Activated CD8-positive, alpha-beta memory T cell treated with anti-CD3 and anti-CD28 coated beads, Interleukin-2, amount 50 U/mL, for 1 hour (primary cell): Measurements from ENCODE around the gene MYH10.
"Not testable (repeated sequence)": the region's sequence is repeated elsewhere in the genome, so short reads cannot be mapped to it uniquely, and the experiment has no call there.

ENCODE experiments used
- DNase-seq: peaks from one replicate; pipeline ENCODE4 v3.0.0-alpha.2; 2020; ENCODE audit errors: extremely low read depth

The MYH10 gene

GRCh38 chr17:8556074-8556473 is 74.5 kb downstream of the MYH10 start:
- no peak for DNase-seq

- no peak for DNase-seq
Measured at GRCh38 chr17:8555062-8555461, 75.5 kb downstream of the MYH10 start.

DNA sequence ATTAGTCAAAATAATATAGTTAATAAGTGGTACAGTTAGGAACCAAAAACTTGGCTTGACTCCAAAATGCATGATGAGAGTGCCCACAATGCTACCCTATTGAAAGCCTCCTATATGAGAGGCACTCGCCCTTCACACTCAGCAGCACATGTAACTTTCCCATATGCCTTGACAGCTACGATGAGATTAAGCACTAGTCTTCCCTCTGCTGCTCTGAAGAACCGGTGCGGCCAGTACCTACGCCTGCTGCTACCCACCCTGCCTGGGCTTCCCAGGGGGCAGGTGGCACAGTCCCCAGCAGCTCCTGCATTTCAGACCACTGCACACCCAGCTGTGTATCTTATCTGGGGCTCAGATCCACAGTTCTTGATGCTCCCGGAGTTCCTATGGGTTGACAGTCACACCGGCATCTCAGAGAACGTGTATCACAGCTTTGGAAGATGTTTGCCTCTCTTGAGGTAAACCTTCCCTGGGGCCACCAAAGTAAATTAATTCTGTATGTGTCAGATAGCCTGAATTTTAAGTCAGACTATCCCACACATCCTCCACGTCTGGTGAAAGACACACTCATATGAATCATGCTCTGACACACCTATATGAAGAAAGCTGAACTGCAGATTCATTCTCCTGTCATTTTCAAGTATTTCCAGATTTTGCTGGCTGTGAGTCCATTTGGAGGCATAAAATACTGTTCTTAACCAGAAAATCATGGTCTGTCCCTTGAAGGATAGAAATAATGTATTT is 77.8 kb downstream of the MYH10 start:
- no peak for DNase-seq

DNA sequence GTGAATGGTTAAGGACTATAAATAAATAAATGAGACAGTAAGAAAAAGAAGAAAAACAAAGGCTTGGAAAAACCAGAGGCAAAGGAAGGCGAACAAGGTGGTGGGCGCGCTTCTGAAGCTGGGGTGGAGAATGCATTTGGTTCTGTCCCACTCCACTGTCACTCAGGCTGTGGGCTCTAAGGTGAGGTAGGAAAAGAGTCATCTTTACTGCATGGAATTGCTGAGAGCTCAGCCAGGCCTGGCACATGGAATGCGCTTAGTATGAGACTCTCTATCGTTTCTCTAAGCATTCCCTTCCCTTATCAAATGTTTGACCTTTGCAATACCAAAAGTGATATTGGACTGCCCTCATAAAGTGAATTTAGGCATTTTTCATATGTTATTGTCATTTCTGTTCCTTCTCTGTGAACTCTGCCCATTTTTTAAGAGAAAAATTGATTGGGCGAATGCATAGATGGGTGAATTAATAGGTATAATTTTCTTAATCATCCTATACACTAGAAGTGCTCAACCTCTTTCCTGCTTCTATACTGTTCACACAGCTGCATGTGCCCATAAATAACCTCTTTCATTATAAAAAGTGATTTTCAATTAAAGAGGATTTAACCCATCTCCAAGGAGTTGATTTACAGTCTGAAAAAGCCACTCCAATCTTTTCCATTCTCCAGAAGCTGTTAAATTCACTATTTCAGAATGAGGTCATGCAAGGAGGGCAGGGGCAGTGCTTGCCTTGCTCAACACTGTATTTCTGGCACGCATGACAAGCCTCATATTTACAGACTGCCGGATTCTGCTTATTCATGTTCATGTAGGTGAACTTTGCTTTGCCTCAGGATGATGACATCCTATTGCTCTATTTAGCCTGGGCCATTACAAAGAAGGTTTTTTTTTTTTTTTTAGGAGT is 87.7 kb downstream of the MYH10 start:
- no peak for DNase-seq

DNA sequence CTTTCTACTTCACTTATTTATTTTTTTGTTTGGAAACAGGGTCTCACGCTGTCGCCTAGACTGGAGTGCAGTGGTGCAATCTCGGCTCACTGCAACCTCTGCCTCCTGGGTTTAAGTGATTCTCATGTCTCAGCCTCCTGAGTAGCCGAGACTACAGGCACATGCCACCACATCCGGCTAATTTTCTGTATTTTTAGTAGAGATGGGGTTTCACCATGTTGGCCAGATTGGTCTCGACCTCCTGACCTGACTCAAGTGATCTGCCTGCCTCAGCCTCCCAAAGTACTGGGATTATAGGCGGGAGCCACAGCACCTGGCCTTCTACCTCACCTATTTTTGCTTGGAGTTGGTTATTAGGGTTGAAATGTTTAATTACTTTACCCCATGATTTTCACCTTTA is 90.5 kb downstream of the MYH10 start:
- not testable (repeated sequence) for DNase-seq

- DNase-seq = no peak
Measured at GRCh38 chr17:8537734-8538133, 92.8 kb downstream of the MYH10 start.

- no peak for DNase-seq
Measured at GRCh38 chr17:8534498-8535188, 95.9 kb downstream of the MYH10 start.

DNA sequence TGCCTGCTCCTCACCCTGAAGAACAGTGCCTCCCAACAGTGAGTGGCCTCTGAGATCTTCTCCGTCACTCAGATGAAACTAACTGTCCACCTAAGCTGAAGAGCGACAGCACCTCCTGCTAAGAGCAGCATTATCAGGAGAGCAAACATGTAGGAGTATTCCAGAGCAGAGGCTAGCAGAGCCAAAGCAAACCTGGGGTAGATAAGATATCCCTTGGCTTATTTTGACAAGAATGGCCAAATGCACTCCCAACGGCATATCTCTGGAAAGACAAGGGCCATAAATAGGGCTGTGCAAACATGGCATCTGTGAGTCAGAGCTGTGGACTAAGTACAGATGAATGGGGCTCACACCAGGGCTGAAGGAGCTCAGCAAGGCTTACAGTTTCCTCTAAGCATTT is 98.5 kb downstream of the MYH10 start:
- DNase-seq = no peak

DNA sequence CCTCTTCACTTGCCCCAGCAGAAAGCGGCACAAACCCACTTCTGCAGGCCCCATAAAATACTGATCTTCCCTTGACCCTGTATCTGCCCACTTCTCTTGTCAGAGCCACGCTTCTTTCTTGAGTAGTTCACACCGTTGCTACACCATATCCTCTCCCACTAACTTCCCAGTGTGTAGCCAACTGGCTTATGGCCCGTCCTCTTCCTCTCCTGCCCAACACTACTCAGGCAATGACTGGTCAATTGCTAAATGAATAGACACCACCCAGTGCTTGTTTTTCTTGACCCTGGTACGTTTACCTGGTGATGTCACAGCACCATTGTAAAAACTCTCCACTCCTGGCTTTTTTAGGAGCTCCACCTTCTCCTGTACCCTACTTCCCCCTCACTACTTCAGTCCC is 107.9 kb downstream of the MYH10 start:
- no peak for DNase-seq

GRCh38 chr17:8520981-8521380 is 109.5 kb downstream of the MYH10 start:
- DNase-seq = no peak

DNA sequence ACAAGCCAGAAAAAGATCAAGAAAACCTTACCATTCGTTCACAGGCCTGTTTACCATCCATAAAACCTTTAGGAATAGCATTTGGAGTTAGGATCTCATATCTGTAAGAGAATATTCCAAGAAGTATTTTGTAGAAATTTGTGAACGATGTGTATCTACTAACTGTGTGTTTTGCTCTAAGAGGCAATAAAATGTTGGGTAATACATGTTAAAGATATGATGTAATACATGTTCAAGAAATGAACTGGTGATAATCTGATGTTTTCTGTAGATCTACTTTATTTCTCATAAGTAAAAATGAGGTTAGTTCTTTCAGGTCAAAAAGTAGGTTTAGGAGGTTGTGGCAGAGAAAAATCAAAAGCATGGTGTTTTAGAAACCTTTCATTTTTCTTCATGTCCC is 111.7 kb downstream of the MYH10 start:
- DNase-seq = no peak

DNA sequence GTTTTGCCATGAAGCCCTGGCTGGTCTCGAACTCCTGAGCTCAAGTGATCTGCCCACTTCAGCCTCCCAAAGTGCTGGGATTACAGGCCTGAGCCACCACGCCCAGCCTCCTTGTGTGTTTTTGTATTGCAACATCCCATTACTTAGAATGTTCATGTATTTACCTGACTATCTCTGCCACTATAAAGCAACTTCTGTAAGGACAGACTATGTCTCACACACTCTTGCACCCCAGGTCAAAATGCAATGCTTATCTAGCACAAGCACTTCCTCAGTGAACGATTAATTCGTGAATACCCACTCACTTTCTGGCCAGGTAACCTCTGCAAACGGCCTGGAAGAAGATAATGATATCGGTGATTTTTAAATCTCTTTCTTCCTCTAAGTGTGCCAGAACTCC is 112.2 kb downstream of the MYH10 start:
- no peak for DNase-seq

DNA sequence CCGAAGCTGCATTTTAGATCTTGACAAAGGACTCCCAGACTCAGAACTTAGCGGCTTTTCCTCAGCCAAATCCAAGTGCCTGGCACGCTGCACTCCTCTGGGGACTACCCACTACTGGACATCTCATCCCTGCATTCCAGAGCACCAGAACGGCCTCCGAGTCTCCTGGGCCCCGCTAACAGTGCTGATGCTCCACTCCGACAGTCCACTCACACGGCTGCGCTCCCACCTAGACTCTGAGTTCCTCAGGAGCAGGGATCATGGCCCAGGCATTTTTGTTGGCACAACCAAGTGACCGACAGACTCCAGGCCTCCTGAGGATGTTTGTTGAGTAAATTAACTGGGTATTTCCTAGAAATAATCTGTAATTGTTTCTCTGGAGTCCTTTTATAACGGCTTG is 115.7 kb downstream of the MYH10 start:
- no peak for DNase-seq

DNA sequence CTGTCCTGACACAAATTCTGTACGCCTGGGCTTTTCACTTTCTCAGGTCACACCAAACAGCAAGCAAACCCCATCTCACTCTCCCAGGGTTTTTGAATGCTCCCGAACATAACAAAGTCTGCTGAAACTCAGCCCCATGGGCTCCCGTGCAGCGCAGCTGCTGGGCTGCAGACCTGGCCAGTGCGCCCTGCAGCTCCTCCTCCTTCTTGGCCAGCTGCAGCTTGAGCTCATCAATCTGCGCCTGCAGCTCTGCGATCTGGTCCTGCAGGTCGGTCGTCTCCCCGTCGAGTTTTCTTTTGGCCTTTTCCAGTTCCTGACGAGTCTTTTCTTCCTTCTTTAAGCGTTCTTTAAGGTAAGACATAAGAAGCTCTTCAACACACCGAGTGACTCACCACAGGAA is 124.4 kb downstream of the MYH10 start:
- no peak for DNase-seq

GRCh38 chr17:8504460-8505207 is 125.9 kb downstream of the MYH10 start:
- no peak for DNase-seq

DNA sequence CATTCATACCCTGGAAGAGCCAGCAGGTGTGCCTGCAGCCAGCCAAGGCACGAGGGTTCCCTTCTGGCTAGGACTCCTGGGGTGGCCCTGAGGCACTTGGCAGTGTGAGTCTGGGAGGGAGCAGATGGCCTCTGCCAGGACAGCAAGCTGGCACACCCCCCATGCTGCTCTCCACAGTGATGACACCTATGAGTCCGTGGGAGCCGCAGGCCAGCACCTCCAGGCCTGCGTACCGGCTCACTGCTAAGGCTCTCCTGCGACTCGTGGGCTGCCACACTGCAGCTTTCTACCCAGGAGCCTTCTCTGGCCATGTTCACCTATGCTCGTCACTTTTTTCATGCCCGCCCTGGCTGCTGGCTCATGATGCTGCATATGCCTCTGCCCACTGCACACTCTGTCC is 126.7 kb downstream of the MYH10 start:
- DNase-seq = no peak

GRCh38 chr17:8503368-8503767 is 127.2 kb downstream of the MYH10 start:
- DNase-seq = no peak

DNA sequence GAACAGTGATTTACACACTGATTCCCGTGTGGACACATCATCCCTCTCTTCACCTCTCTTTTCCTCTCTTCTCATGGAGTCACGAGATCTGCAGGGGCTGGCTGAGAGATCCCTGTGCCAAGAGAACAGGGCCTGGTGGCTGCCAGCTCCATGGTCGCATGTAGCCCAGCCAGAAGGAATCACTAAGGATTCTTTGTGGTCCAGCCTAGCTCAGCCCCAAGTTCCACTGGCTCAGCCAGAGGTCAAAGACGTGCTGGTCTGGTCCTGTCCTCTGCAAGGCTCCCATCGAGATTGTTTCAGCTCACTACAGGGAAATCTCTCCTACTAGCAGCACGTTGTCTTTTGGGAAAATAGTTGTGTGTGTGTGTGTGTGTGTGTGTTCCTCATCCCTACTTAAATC is 128.4 kb downstream of the MYH10 start:
- DNase-seq = no peak

GRCh38 chr17:8500609-8501008 is 129.9 kb downstream of the MYH10 start:
- no peak for DNase-seq

GRCh38 chr17:8499614-8500013 is 130.9 kb downstream of the MYH10 start:
- DNase-seq = no peak

DNA sequence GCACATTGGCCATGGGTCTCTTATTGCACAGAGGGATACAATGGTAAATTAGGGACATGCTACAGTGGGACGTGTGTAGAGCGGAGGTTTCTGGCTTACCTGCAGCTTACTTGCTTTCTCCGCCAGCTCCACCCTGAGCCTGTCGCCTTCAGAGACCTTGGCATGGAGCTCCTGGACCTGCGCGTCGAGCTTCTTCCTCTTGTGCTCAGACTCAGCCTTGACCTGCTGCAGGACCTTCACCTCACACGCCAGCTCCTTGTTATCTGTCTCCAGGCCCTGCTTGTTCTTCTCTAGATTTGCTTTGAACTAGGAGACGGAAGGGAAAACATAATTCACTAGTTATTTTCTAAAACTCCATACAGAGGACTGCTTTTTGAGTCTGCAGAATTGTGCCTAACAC is 131.4 kb downstream of the MYH10 start:
- no peak for DNase-seq

GRCh38 chr17:8496081-8496480 is 134.4 kb downstream of the MYH10 start:
- DNase-seq = no peak
